Glutamatergic neuron (in vitro differentiated cells): ENCODE data around the gene INAFM2. TPM values are rescaled to one million over a fixed set of nuclear protein-coding genes. Genes with fewer than 3 reads are reported as not detected.

Experiments
- DNase-seq: peaks from one replicate; pipeline ENCODE4 v3.0.0; 2022
- H3K27ac Mint-ChIP-seq: one replicate; pipeline ENCODE4 v1.8.0; 2020; ENCODE audit warnings: mild to moderate bottlenecking, mixed read lengths, inconsistent platforms; ENCODE audit not compliant: unreplicated experiment
- H3K27me3 Mint-ChIP-seq: one replicate; pipeline ENCODE4 v1.8.0; 2020; ENCODE audit warnings: mild to moderate bottlenecking, moderate library complexity, mixed read lengths, inconsistent platforms; ENCODE audit not compliant: unreplicated experiment
- H3K36me3 Mint-ChIP-seq: one replicate; pipeline ENCODE4 v1.8.0; 2020; ENCODE audit warnings: mild to moderate bottlenecking, mixed read lengths, inconsistent platforms; ENCODE audit not compliant: unreplicated experiment
- H3K4me1 Mint-ChIP-seq: one replicate; pipeline ENCODE4 v1.8.0; 2020; ENCODE audit warnings: mild to moderate bottlenecking, low read depth, mixed read lengths, inconsistent platforms; ENCODE audit not compliant: unreplicated experiment
- H3K4me3 Mint-ChIP-seq: one replicate; pipeline ENCODE4 v1.8.0; 2020; ENCODE audit warnings: mild to moderate bottlenecking, mixed read lengths, inconsistent platforms; ENCODE audit not compliant: unreplicated experiment
- H3K9me3 Mint-ChIP-seq: one replicate; pipeline ENCODE4 v1.8.0; 2020; ENCODE audit warnings: mild to moderate bottlenecking, moderate library complexity, mixed read lengths, inconsistent platforms; ENCODE audit not compliant: unreplicated experiment
- CTCF ChIP-seq: fragments of 200-600 bp; sonication (generic); IDR thresholded peaks from one replicate; pipeline ENCODE4 v1.5.0; 2021; ENCODE audit not compliant: partially characterized antibody, unreplicated experiment
- total RNA-seq: library from RNA; stranded (reverse); fragmentation: NEBNext Ultra II Directional; extraction: Animal tissue kit (Norgen Biotek cat#: 25700); gene quantifications from one replicate; pipeline ENCODE4 v1.2.1, GENCODE V29; 2021; ENCODE audit not compliant: unreplicated experiment

The INAFM2 gene
- total RNA-seq, 1 donor from 2014 or later = 15.9 TPM

GRCh38 chr15:40344217-40344616 is 20.7 kb downstream of the INAFM2 start:
- Mint-ChIP-seq H3K27ac (peak overlapping the region; percentile 33), H3K4me3 (no peak overlapping the region), H3K36me3 (no peaks in the 10 kb centered on the region), H3K4me1 (peaks cover 11% of the 10 kb centered on the region), H3K27me3 (peaks cover 9% of the 10 kb centered on the region), H3K9me3 (peaks cover 1% of the 10 kb centered on the region)
- DNase-seq = no peak
- no peak for TF ChIP-seq CTCF

GRCh38 chr15:40344631-40345120 is 21.2 kb downstream of the INAFM2 start:
- Mint-ChIP-seq H3K4me3 (no peak overlapping the region), H3K4me1 (peaks cover 11% of the 10 kb centered on the region), H3K9me3 (peaks cover 1% of the 10 kb centered on the region), H3K36me3 (no peaks in the 10 kb centered on the region), H3K27me3 (peaks cover 9% of the 10 kb centered on the region), H3K27ac (no peak overlapping the region)
- TF ChIP-seq CTCF = peak; percentile 67
- DNase-seq = peak; percentile 73

- Mint-ChIP-seq H3K27me3 (peaks cover 9% of the 10 kb centered on the region), H3K9me3 (peaks cover 1% of the 10 kb centered on the region), H3K36me3 (no peaks in the 10 kb centered on the region), H3K27ac (no peak overlapping the region), H3K4me3 (no peak overlapping the region), H3K4me1 (peaks cover 9% of the 10 kb centered on the region)
- TF ChIP-seq CTCF = no peak
- DNase-seq = no peak
Observed at GRCh38 chr15:40345225-40345866, 21.9 kb downstream of the INAFM2 start.

GRCh38 chr15:40345867-40346578 is 22.5 kb downstream of the INAFM2 start:
- TF ChIP-seq CTCF = no peak
- no peaks in the 10 kb centered on the region for H3K36me3 Mint-ChIP-seq

More at GRCh38 chr15:40345867-40346578, 22.5 kb downstream of the INAFM2 start:
- H3K27ac Mint-ChIP-seq = no peak overlapping the region
- H3K27me3 Mint-ChIP-seq = peaks cover 9% of the 10 kb centered on the region
- no peak overlapping the region for H3K4me3 Mint-ChIP-seq
- H3K4me1 Mint-ChIP-seq = peaks cover 10% of the 10 kb centered on the region
- peaks cover 1% of the 10 kb centered on the region for H3K9me3 Mint-ChIP-seq
- no peak for DNase-seq
